K562 (cell line): Measurements from ENCODE around the gene RSRC1. TPM values are rescaled to one million over a fixed set of nuclear protein-coding genes. Genes with fewer than 3 reads are reported as not detected.
A peak's percentile ranks its signal among the peaks of the same experiment; 100 is the strongest.

Experiments used
- E2F8 ChIP-seq: fragments of 450-650 bp; IDR thresholded peaks from 2 replicates; pipeline ENCODE4 v1.7.1; 2018; ENCODE audit warnings: mild to moderate bottlenecking, low read depth; ENCODE audit not compliant: partially characterized antibody
- GABPB1 ChIP-seq: sonication (generic); formaldehyde crosslinking; IDR thresholded peaks from 2 replicates; pipeline ENCODE4 v1.8.0; 2022; ENCODE audit warnings: mild to moderate bottlenecking, missing genetic modification reagents
- ZBTB33 ChIP-seq: sonication (generic); formaldehyde crosslinking; IDR thresholded peaks from 2 replicates; pipeline ENCODE4 v1.8.1; 2023; ENCODE audit warnings: mild to moderate bottlenecking, missing genetic modification reagents
- polyA plus RNA-seq, 8 experiments: library from polyadenylated mRNA; depleted of rRNA in 4 of 8; stranded (reverse) in 5 of 8; unstranded in 3 of 8; fragments of >200 nt; fragmentation: Nextera tagmentation in 2 of 8; fragmentation: Illumina TruSeq in 1 of 8; extraction: Ambion mirVana in 2 of 8; extraction: Trizol in 1 of 8; gene quantifications; 2 replicates each; pipeline versions ENCODE4 v1.2.1 to v1.2.3, GENCODE V29; 2011 to 2014; ENCODE audit warnings: inconsistent platforms in 1 of 8, missing spikeins in 1 of 8
- total RNA-seq, 7 experiments: library from RNA; depleted of rRNA in 6 of 7; stranded (reverse); fragments of >200 nt in 6 of 7; fragmentation: Illumina TruSeq in 2 of 7; extraction: Trizol in 2 of 7; gene quantifications; 2 replicates each; pipeline versions ENCODE4 v1.2.1 to v1.2.3, GENCODE V29; 2011 to 2021; ENCODE audit warnings: low replicate concordance in 1 of 7

RSRC1 gene
- total and polyA plus RNA-seq, 9 of the 15 experiments (the other 6 are each of a cell fraction or from before 2014, with no cell fraction given): 19.3 to 128 (median 75.5) TPM

- peak; percentile 40; the same call in 1 of the 2 replicates for TF ChIP-seq ZBTB33
- TF ChIP-seq E2F8: no peak
- TF ChIP-seq GABPB1 (CRISPR knock-in tag): no peak
These were observed 14.6 kb upstream of the RSRC1 start (continued) for GRCh38 chr3:158095111-158095813.
